Fibroblast of peridontal ligament (primary cell): ENCODE data around the gene SLC33A1.
A peak's percentile ranks its signal among the peaks of the same experiment; 100 is the strongest.
"Not testable (repeated sequence)": the region's sequence is repeated elsewhere in the genome, so short reads cannot be mapped to it uniquely, and the experiment has no call there.

Experiments
- DNase-seq: peaks from one replicate; pipeline ENCODE4 v3.0.0-alpha.2; 2010; ENCODE audit errors: extremely low read depth

SLC33A1 gene

GRCh38 chr3:155861476-155862183, 7.4 kb upstream of the SLC33A1 start:
- DNase-seq, result no peak

- DNase-seq, result not testable (repeated sequence)
Observed at GRCh38 chr3:155860424-155860823, 6.2 kb upstream of the SLC33A1 start.

GRCh38 chr3:155859859-155860258, 5.6 kb upstream of the SLC33A1 start:
- DNase-seq, result peak; percentile 63

GRCh38 chr3:155853214-155854140, 750 bp downstream of the SLC33A1 start:
- DNase-seq, result peak; percentile 37

GRCh38 chr3:155852341-155852740, 1.9 kb downstream of the SLC33A1 start:
- peak; percentile 13 for DNase-seq

- DNase-seq, result not testable (repeated sequence)
Observed at GRCh38 chr3:155849404-155849803, 4.8 kb downstream of the SLC33A1 start.

- no peak for DNase-seq
Observed at GRCh38 chr3:155847993-155848392, 6.2 kb downstream of the SLC33A1 start.

- peak; percentile 48 for DNase-seq
Observed at GRCh38 chr3:155846119-155846518, 8.1 kb downstream of the SLC33A1 start.

GRCh38 chr3:155843569-155843968, 10.7 kb downstream of the SLC33A1 start:
- no peak for DNase-seq

GRCh38 chr3:155835341-155836071, 18.7 kb downstream of the SLC33A1 start:
- DNase-seq, result no peak

- not testable (repeated sequence) for DNase-seq
Observed at GRCh38 chr3:155828490-155829098, 25.6 kb downstream of the SLC33A1 start.

- no peak for DNase-seq
Observed at GRCh38 chr3:155815030-155815545, 39.1 kb downstream of the SLC33A1 start.

GRCh38 chr3:155813224-155813623, 41.0 kb downstream of the SLC33A1 start:
- DNase-seq, result not testable (repeated sequence)

GRCh38 chr3:155809181-155809580, 45.0 kb downstream of the SLC33A1 start:
- DNase-seq, result no peak

- no peak for DNase-seq
Observed at GRCh38 chr3:155807823-155808222, 46.4 kb downstream of the SLC33A1 start.

GRCh38 chr3:155805802-155806618, 48.2 kb downstream of the SLC33A1 start, which contains the start of gene C3orf33:
Gene C3orf33, minus strand, starts transcription at chr3:155806278. Its CDS starts 26 bp downstream, at chr3:155806252.
- DNase-seq, result peak; percentile 34

GRCh38 chr3:155805204-155805801, 48.9 kb downstream of the SLC33A1 start:
- peak; percentile 25 for DNase-seq

- DNase-seq, result no peak
Observed at GRCh38 chr3:155804323-155804722, 49.9 kb downstream of the SLC33A1 start.

- no peak for DNase-seq
Observed at GRCh38 chr3:155792532-155792931, 61.7 kb downstream of the SLC33A1 start.

- DNase-seq, result peak; percentile 8
Observed at GRCh38 chr3:155791190-155791589, 63.0 kb downstream of the SLC33A1 start.
